Tibial artery (tissue), 4 donors: ENCODE data around the gene RPS5.
"Not testable (repeated sequence)": the region's sequence is repeated elsewhere in the genome, so short reads cannot be mapped to it uniquely, and the experiment has no call there.

ENCODE experiments used
- DNase-seq, 2 donors: peaks; one replicate each; pipeline ENCODE4 v3.0.0-alpha.2; 2019
- H3K27ac ChIP-seq, 2 donors: fragments of 200-600 bp; sonication (generic) in 1 of 2; 1 replicate in 1 of 2; 2 replicates in 1 of 2; pipeline ENCODE4 v1.5.1; 2018 to 2019; ENCODE audit warnings: mild to moderate bottlenecking in 1 of 2
- H3K27me3 ChIP-seq, 2 donors: fragments of 200-600 bp; sonication (generic) in 1 of 2; one replicate each; pipeline versions ENCODE4 v1.5.1 to v1.6.0; 2016 to 2019
- H3K36me3 ChIP-seq, 3 donors: fragments of 200-600 bp; sonication (generic) in 2 of 3; one replicate each; pipeline ENCODE4 v1.5.1; 2016 to 2019; ENCODE audit warnings: mild to moderate bottlenecking in 2 of 3
- H3K4me1 ChIP-seq, 4 donors: fragments of 200-600 bp; sonication (generic) in 2 of 4; 1 replicate in 3 of 4; 2 replicates in 1 of 4; pipeline ENCODE4 v1.5.1; 2016 to 2019
- H3K4me3 ChIP-seq, 2 donors: fragments of 200-600 bp; sonication (generic) in 1 of 2; 1 replicate in 1 of 2; 2 replicates in 1 of 2; pipeline ENCODE4 v1.5.1; 2018 to 2019; ENCODE audit warnings: mild to moderate bottlenecking in 2 of 2
- H3K9me3 ChIP-seq, 3 donors: fragments of 200-600 bp; sonication (generic) in 1 of 3; one replicate each; pipeline ENCODE4 v1.5.1; 2016 to 2019
- CTCF ChIP-seq, 2 experiments: fragments of 200-600 bp in 1 of 2; fragments of 450-650 bp in 1 of 2; IDR thresholded peaks; one replicate each; pipeline ENCODE4 v1.5.1; 2017 to 2019; ENCODE audit warnings: antibody characterized with exemption in 2 of 2, mild to moderate bottlenecking in 1 of 2, moderate library complexity in 1 of 2
- intact Hi-C: fragments of 100-400 bp; cut with DNase I; formaldehyde crosslinking; loops from one replicate; pipeline ENCODE4 v1.15.0; 2023; ENCODE audit warnings: low total_unique reads

Gene RPS5

DNA sequence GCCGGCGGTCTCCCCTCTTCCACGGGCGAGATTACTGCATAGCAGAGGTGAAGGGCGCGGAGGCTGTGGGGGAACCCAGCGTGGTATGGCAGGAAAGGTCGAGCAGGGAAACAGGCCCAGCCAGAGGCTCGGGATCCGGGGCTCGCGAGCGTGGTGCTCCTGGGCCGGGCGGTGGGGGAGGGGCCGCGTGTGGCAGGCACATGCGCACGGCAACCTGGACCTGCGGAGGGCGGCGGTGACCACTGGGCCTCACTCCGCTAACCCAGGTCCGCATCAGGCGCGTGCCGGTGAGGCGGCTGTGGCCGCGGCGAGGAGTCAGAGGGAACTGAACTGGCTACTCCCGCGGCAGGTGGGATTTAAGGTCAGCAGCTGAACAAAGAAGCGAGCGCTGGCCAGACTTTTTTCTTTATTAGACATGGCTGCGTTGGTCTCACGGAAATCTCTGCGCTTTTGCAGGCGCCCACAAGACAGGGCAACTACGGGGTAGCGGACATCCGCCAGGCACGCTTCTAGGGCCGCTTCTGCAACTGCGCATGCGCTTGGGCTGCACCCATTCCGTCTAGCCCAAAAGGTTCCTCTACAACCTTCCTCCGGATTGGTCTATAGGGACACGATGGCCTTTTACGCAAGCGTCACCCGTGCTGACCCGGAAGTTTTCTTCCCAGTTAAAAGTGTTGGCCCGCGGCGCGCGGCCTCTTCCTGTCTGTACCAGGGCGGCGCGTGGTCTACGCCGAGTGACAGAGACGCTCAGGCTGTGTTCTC is at the start of gene RPS5:
Gene RPS5, plus strand, starts transcription at position 694 of the 762 bp plus-strand sequence. CDS start 869 bp downstream, outside the sequence.
- TF ChIP-seq CTCF (IDR thresholded peaks at IDR 0.05), result peak in 1 of 2 experiments; percentile 16
- no peaks in the 10 kb centered on the region for H3K9me3 ChIP-seq
- DNase-seq, result peak; percentile 97 to 98
- H3K27ac ChIP-seq, result peak within 1 kb of the TSS; percentile 95 to 96
- no peaks in the 10 kb centered on the region for H3K27me3 ChIP-seq
- intact Hi-C loops, result no loop called here
- H3K4me1 ChIP-seq, result peaks cover 0 to 41% (median 32%) of the 10 kb centered on the region in 4 donors
- peak within 1 kb of the TSS; percentile 78 to 83 for H3K4me3 ChIP-seq
- H3K36me3 ChIP-seq, result peaks cover 14 to 37% (median 17%) of the 10 kb centered on the region in 3 donors

GRCh38 chr19:58338336-58338735 is 48.7 kb upstream of the RPS5 start:
- Histone ChIP-seq H3K4me1 (no peaks in the 10 kb centered on the region), H3K36me3 (peaks cover 48 to 74% (median 59%) of the 10 kb centered on the region in 3 donors), H3K27ac (no peak overlapping the region), H3K27me3 (no peaks in the 10 kb centered on the region), H3K4me3 (no peak overlapping the region), H3K9me3 (peaks cover 0 to 12% (median 6%) of the 10 kb centered on the region in 3 donors)
- no peak for TF ChIP-seq CTCF (IDR thresholded peaks at IDR 0.05)
- intact Hi-C loops, result no loop called here
- DNase-seq, result no peak

GRCh38 chr19:58338825-58339558 is 48.1 kb upstream of the RPS5 start:
- intact Hi-C loops, result no loop called here
- no peak for DNase-seq
- H3K4me1 ChIP-seq, result no peaks in the 10 kb centered on the region
- peaks cover 0 to 12% (median 6%) of the 10 kb centered on the region in 3 donors for H3K9me3 ChIP-seq
- peaks cover 48 to 74% (median 59%) of the 10 kb centered on the region in 3 donors for H3K36me3 ChIP-seq
- H3K27me3 ChIP-seq, result no peaks in the 10 kb centered on the region
- H3K4me3 ChIP-seq, result no peak overlapping the region
- no peak for TF ChIP-seq CTCF (IDR thresholded peaks at IDR 0.05)
- H3K27ac ChIP-seq, result no peak overlapping the region

DNA sequence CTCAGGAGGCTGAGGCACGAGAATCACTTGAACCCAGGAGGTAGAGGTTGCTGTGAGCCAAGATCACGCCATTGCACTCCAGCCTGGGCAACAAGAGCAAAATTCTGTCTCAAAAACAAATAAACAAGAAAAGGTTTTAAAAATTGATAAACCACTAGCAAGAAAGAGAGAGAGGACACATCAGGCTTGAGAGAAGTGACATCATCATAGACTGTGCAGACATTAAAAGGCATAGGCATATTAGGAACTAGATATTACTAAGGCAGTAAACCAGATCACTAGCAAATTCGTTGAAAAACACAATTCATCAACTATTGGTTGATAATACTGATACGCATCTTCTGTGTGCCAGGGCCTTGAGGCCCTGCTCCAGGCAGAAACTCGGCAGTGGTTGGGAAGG is 41.5 kb upstream of the RPS5 start:
- peaks cover 0 to 27% (median 6%) of the 10 kb centered on the region in 4 donors for H3K4me1 ChIP-seq
- H3K27ac ChIP-seq, result peak overlapping the region in 1 of 2 donors; percentile 94
- intact Hi-C loops, result no loop called here
- no peak overlapping the region for H3K4me3 ChIP-seq
- peaks cover 6 to 17% (median 9%) of the 10 kb centered on the region in 3 donors for H3K36me3 ChIP-seq
- no peak for TF ChIP-seq CTCF (IDR thresholded peaks at IDR 0.05)
- H3K27me3 ChIP-seq, result no peaks in the 10 kb centered on the region
- DNase-seq, result no peak
- H3K9me3 ChIP-seq, result no peaks in the 10 kb centered on the region

DNA sequence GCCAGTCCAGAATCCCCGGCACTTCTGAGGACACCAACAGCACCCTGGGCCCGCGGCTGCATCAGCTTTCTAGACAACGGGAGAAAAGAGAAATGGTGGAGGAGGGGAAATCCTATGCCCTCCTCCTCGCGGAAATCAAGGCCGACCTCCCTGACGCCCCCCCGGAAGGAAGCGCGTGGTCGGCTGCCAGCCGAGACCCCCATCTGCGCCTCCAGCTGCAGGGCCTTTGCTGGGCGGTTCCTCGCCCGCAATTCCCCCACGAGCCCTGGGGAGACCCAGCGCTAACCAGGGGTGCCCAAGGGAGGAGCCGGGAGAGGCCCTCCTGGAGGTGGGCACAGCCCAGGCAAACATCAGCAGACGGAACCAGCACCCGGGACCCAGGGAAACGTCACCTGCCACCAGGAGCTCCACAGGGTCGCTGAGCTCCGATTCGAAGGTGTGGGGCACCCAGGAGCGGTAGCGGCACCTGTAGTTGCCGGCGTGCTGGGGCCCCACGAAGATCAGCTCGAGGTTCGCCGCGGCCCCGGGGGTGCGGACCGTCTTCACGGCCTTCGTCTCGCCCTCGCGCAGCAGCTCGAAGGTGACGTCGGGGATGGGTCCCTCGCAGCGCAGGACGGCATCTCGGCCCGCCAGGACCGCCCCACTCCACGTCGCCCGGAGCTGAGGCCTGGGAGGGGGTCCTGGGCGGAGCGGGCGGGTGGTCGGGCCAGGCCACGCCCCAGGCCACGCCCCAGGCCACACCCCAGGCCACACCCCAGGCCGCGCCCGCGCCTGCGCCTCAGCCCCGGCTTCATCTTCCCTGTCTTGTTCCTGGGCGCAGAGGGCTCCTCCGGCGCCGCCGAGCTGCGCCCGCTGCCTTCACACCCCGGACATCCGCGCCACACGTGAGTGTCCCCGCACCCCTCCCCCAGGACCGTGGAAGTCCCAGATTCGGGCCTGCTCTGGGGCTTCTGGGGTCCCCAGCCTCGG is 39.8 kb upstream of the RPS5 start:
- intact Hi-C loops, result no loop called here

DNA sequence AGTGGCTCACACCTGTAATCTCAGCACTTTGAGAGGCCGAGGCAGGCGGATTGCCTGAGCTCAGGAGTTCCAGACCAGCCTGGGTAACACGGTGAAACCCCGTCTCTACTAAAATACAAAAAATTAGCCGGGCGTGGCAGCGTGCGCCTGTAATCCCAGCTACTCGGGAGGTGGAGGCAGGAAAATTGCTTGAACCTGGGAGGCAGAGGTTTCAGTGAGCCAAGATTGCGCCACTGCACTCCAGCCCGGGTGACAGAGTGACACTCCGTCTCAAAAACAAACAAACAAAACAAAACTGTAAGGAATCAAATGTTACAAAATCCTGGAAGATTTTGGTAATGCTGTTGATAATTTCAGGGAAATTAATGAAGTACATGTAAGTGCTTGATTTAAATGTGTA is 39.0 kb upstream of the RPS5 start:
- peaks cover 0 to 20% (median 3%) of the 10 kb centered on the region in 3 donors for H3K36me3 ChIP-seq
- H3K9me3 ChIP-seq, DNase-seq, H3K27me3 ChIP-seq, intact Hi-C loops: not testable (repeated sequence)
- H3K27ac ChIP-seq, result peak overlapping the region; percentile 90 to 94
- H3K4me3 ChIP-seq, result peak overlapping the region; percentile 70 to 85
- peaks cover 0 to 30% (median 6%) of the 10 kb centered on the region in 4 donors for H3K4me1 ChIP-seq

More for the DNA sequence above, 39.8 kb upstream of the RPS5 start:
- no peak for TF ChIP-seq CTCF (IDR thresholded peaks at IDR 0.05)
- Histone ChIP-seq H3K27ac (peak overlapping the region; percentile 90 to 94), H3K9me3 (no peaks in the 10 kb centered on the region), H3K27me3 (peaks cover 0 to 3% of the 10 kb centered on the region in 2 donors), H3K4me3 (peak overlapping the region; percentile 70 to 85), H3K36me3 (peaks cover 0 to 14% (median 1%) of the 10 kb centered on the region in 3 donors), H3K4me1 (peaks cover 0 to 30% (median 6%) of the 10 kb centered on the region in 4 donors)
- DNase-seq, result peak; percentile 38 to 79
